Measurements from ENCODE around the gene TICRR. TPM values are rescaled to one million over a fixed set of nuclear protein-coding genes. Genes with fewer than 3 reads are reported as not detected.
"Not testable (repeated sequence)": the region's sequence is repeated elsewhere in the genome, so short reads cannot be mapped to it uniquely, and the experiment has no call there.

The TICRR gene
- total and polyA plus RNA-seq, 2 experiments from 2014 or later: 2.7 to 11.0 TPM

- no peak overlapping the region for H3K4me3 ChIP-seq
- no peaks in the 10 kb centered on the region for H3K36me3 ChIP-seq
- DNase-seq (ENCODE audit: low read depth in 1 of 2, low spot score in 1 of 2): no peak
- no peaks in the 10 kb centered on the region for H3K9me3 ChIP-seq (ENCODE audit: low read depth)
- H3K27ac ChIP-seq: no peak overlapping the region
- H3K27me3 ChIP-seq: no peaks in the 10 kb centered on the region
- no peak for TF ChIP-seq CTCF (IDR thresholded peaks at IDR 0.05; ENCODE audit: low read depth, low read length)
- no peaks in the 10 kb centered on the region for H3K4me1 ChIP-seq (ENCODE audit: low read depth)
These were observed 31.9 kb upstream of the TICRR start for GRCh38 chr15:89543389-89543788.

GRCh38 chr15:89549138-89549537 lies 26.1 kb upstream of the TICRR start:
- H3K36me3 ChIP-seq; DNase-seq (ENCODE audit: low read depth in 1 of 2, low spot score in 1 of 2); H3K27ac ChIP-seq; H3K4me1 ChIP-seq (ENCODE audit: low read depth); H3K27me3 ChIP-seq; H3K9me3 ChIP-seq (ENCODE audit: low read depth); H3K4me3 ChIP-seq: not testable (repeated sequence)

GRCh38 chr15:89550427-89550826 lies 24.8 kb upstream of the TICRR start:
- no peaks in the 10 kb centered on the region for H3K9me3 ChIP-seq (ENCODE audit: low read depth)
- H3K4me3 ChIP-seq: no peak overlapping the region
- no peaks in the 10 kb centered on the region for H3K4me1 ChIP-seq (ENCODE audit: low read depth)
- H3K27me3 ChIP-seq: no peaks in the 10 kb centered on the region
- no peak for TF ChIP-seq CTCF (IDR thresholded peaks at IDR 0.05; ENCODE audit: low read depth, low read length)
- H3K27ac ChIP-seq: no peak overlapping the region
- DNase-seq (ENCODE audit: low read depth in 1 of 2, low spot score in 1 of 2): no peak
- no peaks in the 10 kb centered on the region for H3K36me3 ChIP-seq

GRCh38 chr15:89551550-89551949 lies 23.7 kb upstream of the TICRR start:
- no peak for DNase-seq (ENCODE audit: low read depth in 1 of 2, low spot score in 1 of 2)
- no peaks in the 10 kb centered on the region for H3K36me3 ChIP-seq
- no peaks in the 10 kb centered on the region for H3K9me3 ChIP-seq (ENCODE audit: low read depth)
- no peaks in the 10 kb centered on the region for H3K4me1 ChIP-seq (ENCODE audit: low read depth)
- H3K27ac ChIP-seq: no peak overlapping the region
- no peak for TF ChIP-seq CTCF (IDR thresholded peaks at IDR 0.05; ENCODE audit: low read depth, low read length)
- no peak overlapping the region for H3K4me3 ChIP-seq
- H3K27me3 ChIP-seq: no peaks in the 10 kb centered on the region

GRCh38 chr15:89553632-89554031 lies 21.6 kb upstream of the TICRR start:
- H3K9me3 ChIP-seq (ENCODE audit: low read depth): no peaks in the 10 kb centered on the region
- H3K4me3 ChIP-seq: no peak overlapping the region
- no peak for TF ChIP-seq CTCF (IDR thresholded peaks at IDR 0.05; ENCODE audit: low read depth, low read length)
- no peak overlapping the region for H3K27ac ChIP-seq
- H3K36me3 ChIP-seq: no peaks in the 10 kb centered on the region
- H3K4me1 ChIP-seq (ENCODE audit: low read depth): no peaks in the 10 kb centered on the region
- no peak for DNase-seq (ENCODE audit: low read depth in 1 of 2, low spot score in 1 of 2)
- no peaks in the 10 kb centered on the region for H3K27me3 ChIP-seq

- H3K9me3 ChIP-seq (ENCODE audit: low read depth): no peaks in the 10 kb centered on the region
- no peaks in the 10 kb centered on the region for H3K4me1 ChIP-seq (ENCODE audit: low read depth)
- H3K27ac ChIP-seq: no peak overlapping the region
- H3K27me3 ChIP-seq: no peaks in the 10 kb centered on the region
- DNase-seq (ENCODE audit: low read depth in 1 of 2, low spot score in 1 of 2): no peak
- H3K36me3 ChIP-seq: no peaks in the 10 kb centered on the region
- H3K4me3 ChIP-seq: no peak overlapping the region
- no peak for TF ChIP-seq CTCF (IDR thresholded peaks at IDR 0.05; ENCODE audit: low read depth, low read length)
These were observed 21.0 kb upstream of the TICRR start for GRCh38 chr15:89554247-89554646.
